HG02884 (cell line): ENCODE data around the gene IRAG1.

ENCODE experiments used
- ATAC-seq: cut with Tn5 transposase; IDR thresholded peaks from one replicate; pipeline ENCODE4 v1.9.1; 2021; ENCODE audit warnings: mild to moderate bottlenecking, moderate library complexity; ENCODE audit not compliant: unreplicated experiment

IRAG1 gene

GRCh38 chr11:10666556-10667520 lies 26.7 kb downstream of the IRAG1 start:
- ATAC-seq: no peak

- ATAC-seq: no peak
Observed at GRCh38 chr11:10664496-10664895, 29.1 kb downstream of the IRAG1 start.

GRCh38 chr11:10663990-10664389 lies 29.6 kb downstream of the IRAG1 start:
- ATAC-seq: no peak

DNA sequence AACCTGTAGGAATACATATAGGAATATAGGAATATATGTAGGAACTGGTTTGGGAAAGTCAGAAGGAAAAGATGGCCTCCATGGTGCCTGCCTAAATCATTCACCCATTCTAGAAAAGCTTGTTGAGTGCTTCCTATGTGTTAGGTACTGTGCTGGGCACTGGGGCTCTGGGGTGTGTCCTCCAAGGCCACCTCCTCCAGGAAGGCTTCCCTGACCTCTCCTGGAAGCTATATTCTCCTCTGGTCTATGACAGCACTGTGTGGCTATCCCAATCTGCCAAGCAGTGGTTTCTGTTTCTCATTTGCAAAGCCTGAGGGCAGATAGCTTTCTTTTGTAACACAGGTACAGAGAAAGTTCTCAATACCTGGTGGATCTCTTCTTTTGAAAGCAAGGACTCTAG lies 30.2 kb downstream of the IRAG1 start:
- no peak for ATAC-seq

DNA sequence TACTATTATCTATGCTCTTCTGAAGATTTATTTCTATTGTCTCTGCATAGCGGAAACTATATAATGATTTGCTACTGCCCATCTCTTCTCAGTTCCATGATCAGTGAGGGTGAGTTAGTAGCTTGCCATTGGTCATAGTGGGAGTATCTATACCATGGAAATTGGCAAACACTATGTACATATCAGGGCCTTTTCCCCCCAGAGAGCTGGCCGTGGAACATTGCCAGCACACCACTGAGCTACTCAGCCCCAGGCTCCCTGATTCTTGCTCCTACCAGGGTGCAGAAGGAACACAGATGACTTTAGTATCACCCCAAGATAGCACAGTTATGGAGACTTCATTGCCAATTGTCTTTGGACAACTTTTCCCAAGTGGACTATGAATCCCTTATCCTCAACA lies 33.2 kb downstream of the IRAG1 start:
- ATAC-seq: no peak

GRCh38 chr11:10659339-10660216 lies 34.0 kb downstream of the IRAG1 start:
- ATAC-seq: no peak

DNA sequence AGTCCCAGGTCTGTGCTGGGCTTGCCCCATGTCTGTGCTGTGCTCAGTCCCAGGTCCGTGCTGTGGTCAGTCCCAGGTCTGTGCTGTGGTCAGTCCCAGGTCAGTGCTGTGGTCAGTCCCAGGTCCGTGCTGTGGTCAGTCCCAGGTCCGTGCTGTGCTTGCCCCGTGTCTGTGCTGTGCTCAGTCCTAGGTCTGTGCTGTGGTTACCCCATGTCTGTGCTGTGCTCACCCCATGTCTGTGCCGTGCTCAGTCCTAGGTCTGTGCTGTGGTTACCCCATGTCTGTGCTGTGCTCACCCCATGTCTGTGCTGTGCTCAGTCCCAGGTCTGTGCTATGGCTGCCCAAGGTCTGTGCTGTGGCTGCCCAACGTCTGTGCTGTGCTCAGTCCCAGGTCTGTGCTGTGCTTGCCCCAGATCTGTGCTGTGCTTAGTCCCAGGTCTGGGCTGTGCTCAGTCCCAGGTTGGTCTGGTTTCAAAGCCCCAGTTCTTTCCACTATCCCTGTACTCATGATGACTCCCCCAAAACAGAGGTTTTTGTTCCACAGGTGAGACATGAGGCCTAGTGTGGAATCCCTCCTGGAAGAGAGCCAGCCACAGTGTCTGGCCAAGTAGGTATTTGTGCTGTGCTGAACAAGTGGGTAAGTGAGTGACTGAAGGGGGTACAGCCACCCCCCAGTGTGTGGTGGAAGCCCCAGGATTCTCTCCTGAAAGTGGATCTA lies 34.8 kb downstream of the IRAG1 start:
- ATAC-seq: no peak

GRCh38 chr11:10657308-10658271 lies 36.0 kb downstream of the IRAG1 start:
- ATAC-seq: peak; percentile 58

DNA sequence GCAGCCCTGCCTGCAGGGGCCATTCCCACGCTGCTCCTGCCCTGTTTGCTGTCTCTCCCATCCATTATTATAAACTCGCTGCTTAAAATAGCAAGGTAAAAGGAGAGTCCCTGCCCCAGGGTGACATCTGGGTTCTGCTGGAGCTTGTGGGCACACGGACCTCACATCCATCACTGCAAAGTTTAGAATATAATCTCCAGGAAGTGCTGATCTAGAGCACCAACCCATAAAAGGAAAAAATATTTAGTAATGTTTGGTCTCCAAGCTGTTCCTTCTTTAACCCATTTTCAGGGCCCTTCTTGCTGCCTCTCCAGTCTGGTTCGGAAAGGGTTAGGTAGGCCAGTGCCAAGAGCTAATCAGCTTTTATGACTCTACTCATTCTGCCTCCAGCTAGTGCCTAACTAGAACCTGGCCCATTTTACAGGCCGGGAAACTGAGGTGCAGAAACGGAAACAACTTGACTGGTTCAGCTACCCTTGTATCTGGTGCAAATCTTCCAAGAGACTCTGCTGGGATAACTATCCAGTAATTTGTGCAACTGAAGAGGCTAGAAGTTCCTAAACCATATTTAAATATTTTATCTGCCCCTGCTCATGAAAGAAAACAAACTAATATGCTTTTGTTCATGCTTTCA lies 37.5 kb downstream of the IRAG1 start:
- ATAC-seq: no peak

- ATAC-seq: no peak
Observed at GRCh38 chr11:10655227-10655626, 38.3 kb downstream of the IRAG1 start.

DNA sequence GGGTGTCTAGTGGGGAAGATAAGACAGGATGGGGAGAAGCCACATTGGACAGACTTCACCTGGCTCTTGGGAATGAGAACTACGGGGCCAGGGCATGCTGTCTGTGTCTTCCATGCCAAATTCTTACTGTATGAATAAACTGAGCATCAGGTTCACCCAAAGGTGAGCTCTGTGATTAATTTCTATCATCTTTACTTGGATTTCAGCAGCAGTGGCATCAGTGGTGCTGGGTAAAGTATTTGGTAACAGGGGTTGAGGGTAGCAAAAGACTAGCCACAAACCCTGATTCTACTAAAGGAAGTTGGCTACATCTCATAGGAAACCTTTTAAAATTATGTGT lies 38.8 kb downstream of the IRAG1 start:
- ATAC-seq: no peak

DNA sequence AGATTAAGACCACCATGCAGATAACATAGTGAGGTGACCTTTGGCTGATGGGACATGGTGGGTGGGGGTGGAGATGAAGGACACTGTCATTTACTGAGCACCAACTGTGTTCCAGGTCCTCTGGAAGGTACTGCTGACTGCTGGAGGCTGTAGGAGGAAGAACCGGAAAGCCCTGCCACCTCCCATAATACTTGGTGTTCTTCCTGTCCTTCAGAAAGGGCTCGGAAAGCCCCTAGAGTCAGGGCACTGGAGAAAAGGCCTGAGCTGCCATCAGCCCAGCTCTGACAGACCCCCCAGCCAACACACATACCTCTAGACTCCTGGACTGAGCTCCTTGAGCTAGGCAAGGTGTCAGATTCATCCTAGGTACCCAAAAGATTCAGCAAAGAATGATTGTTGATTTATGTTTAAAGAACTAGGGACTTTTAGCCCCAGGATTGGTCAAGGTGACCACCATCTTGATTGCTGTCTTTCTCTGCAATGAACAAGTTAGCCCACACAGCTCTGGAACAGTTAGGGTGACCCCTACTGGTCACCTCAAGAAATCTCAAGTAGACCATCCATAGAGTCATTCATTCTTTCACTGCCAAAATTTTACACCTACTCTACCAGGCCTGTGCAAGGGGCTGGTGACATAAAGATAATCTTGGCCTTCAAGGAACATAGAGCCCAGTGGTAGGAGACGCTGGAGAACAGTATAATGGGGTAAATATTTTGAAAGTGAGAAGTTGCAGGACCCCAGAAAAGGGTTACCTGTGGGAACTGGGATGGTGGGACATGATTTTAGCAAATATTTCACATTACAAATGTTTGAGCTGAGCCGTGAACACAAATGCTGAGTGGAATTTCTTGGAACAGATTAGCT lies 39.4 kb downstream of the IRAG1 start:
- ATAC-seq: no peak

DNA sequence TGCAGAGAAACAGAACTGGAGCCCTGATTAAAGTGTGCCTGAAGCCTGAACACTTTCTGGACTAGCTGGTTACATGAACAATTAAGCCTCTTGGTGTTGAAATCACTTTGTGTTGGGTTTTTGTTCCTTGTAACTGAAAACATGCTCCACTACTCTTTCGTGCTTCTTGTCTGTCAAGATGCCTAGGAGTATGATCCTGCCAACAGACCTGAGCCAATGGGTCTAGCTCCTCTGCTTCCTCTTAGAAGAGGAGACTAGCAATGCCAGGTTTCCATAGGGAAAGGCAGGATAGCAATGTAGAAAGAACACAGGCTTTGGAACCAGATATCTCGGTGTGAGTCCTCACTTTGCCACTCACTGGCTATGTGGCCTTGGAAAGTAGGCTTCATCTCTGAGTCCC lies 40.3 kb downstream of the IRAG1 start:
- no peak for ATAC-seq

DNA sequence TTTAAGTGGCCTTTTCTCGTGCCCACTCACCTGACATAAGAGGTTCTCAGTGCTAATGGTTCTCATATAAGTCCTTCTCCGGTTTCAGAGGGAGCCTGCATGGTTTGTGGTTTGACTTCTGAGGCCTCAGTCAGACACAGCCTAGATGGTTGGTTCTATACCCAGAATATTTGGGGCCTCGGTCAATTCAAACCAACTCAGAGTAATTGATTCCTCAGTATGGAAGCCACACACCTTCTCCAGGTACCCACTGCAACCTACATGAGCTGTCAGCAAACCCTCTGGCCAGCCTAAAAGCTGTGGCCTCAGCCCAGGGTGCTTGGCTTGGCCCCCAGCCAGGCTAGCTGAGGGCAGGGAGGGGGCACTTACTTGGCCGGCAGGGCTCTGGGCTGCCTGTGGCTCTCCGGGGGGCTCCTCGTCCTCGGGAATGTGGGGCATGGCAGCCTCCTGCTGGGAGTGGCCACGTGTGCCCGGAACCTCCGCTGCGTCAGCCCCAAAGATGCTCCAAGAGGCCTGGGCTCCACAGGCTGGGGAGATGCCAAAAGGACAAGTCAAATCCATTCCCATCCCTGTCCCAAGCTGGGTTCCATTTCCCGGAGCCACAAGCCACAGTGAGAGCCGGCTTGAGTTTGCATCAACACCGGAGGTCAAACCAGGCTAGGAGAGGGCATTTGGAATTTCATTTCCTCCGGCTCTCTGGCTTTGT lies 41.7 kb downstream of the IRAG1 start:
- ATAC-seq: no peak

DNA sequence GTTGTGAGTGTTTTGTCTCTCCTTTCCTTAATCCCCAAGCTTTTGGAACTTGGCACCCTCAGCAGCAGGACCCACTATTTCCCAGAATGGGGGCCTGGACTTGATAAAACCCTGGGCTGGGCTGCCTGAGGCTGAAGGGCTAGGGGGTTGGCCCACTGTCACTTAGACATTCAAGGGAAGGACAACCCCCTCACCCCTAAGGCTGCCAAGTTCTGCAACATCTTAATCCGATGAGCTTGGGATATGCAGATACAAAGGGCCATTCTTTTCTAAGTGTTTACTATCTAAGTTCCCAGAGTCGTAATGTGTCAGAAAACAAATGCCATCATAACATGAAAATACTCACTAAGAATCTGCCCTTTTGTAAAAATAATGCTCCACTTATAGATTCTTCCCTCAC lies 42.9 kb downstream of the IRAG1 start:
- ATAC-seq: no peak

DNA sequence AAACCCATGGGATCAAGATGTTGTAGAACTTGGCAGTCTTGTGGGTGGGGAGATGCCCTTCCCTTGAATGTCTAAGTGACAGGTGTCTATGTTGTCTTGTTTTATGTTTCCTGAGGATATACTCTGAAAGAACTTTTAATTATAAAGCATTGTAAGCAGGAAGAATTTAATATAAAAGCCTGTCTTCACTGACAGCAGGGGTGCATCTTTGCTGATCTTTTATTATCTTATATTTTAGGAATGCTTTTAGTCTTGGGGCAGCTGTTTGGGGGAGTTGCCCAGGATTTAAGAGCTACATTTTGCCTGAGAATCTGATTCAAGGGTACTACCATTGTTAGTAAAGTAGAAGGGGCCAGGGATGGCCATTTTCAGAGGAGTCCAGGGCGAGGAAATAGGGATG lies 43.4 kb downstream of the IRAG1 start:
- ATAC-seq: no peak

- ATAC-seq: no peak
Observed at GRCh38 chr11:10648871-10649270, 44.7 kb downstream of the IRAG1 start.
